Gastrocnemius medialis (tissue), 4 donors: ENCODE results near the gene RPA1.

Experiments used
- POLR2A ChIP-seq, 2 donors: fragments of 450-650 bp; IDR thresholded peaks; one replicate each; pipeline ENCODE4 v1.6.1; 2017; ENCODE audit warnings: antibody characterized with exemption in 2 of 2, mild to moderate bottlenecking in 2 of 2, moderate library complexity in 2 of 2
- TF ChIP-seq, protein P1 (sequence below), 5 experiments: fragments of 450-650 bp in 3 of 5; fragments of 200-600 bp in 2 of 5; sonication (generic) in 2 of 5; IDR thresholded peaks in 4 of 5; conservative IDR thresholded peaks in 1 of 5; 1 replicate in 4 of 5; 2 replicates in 1 of 5; pipeline ENCODE4 v1.5.1; 2016 to 2019; ENCODE audit warnings: antibody characterized with exemption in 5 of 5, mild to moderate bottlenecking in 3 of 5, moderate library complexity in 3 of 5

GRCh38 chr17:1940810-1941185, 111.0 kb downstream of the RPA1 start:
- TF ChIP-seq, protein P1, sequence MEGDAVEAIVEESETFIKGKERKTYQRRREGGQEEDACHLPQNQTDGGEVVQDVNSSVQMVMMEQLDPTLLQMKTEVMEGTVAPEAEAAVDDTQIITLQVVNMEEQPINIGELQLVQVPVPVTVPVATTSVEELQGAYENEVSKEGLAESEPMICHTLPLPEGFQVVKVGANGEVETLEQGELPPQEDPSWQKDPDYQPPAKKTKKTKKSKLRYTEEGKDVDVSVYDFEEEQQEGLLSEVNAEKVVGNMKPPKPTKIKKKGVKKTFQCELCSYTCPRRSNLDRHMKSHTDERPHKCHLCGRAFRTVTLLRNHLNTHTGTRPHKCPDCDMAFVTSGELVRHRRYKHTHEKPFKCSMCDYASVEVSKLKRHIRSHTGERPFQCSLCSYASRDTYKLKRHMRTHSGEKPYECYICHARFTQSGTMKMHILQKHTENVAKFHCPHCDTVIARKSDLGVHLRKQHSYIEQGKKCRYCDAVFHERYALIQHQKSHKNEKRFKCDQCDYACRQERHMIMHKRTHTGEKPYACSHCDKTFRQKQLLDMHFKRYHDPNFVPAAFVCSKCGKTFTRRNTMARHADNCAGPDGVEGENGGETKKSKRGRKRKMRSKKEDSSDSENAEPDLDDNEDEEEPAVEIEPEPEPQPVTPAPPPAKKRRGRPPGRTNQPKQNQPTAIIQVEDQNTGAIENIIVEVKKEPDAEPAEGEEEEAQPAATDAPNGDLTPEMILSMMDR (IDR thresholded peaks at IDR 0.05 in 4 of 5, conservative IDR thresholded peaks at IDR 0.05 in 1 of 5), result no peak
- no peak for TF ChIP-seq POLR2A (IDR thresholded peaks at IDR 0.05)
